Psoas muscle (tissue), 8 donors: ENCODE measurements around the gene CARD11. TPM values are rescaled to one million over a fixed set of nuclear protein-coding genes. Genes with fewer than 3 reads are reported as not detected.

ENCODE experiments used
- ATAC-seq, 4 donors: fragments of 200-7000 bp; cut with Tn5 transposase; one replicate each; pipeline ENCODE4 v1.9.1; 2020; ENCODE audit warnings: moderate library complexity in 3 of 4, mild to moderate bottlenecking in 2 of 4
- DNase-seq, 2 donors: peaks; one replicate each; pipeline ENCODE4 v3.0.0-alpha.2; 2020
- H3K27ac ChIP-seq: fragments of 200-600 bp; one replicate; pipeline ENCODE4 v1.8.0; 2022
- H3K27me3 ChIP-seq, 3 donors: fragments of 200-600 bp in 1 of 3; one replicate each; pipeline versions ENCODE4 v1.6.1 to v1.8.0; 2013 to 2022; ENCODE audit warnings: low read length in 2 of 3, mild to moderate bottlenecking in 2 of 3, moderate library complexity in 1 of 3; ENCODE audit not compliant: insufficient read depth in 3 of 3
- H3K36me3 ChIP-seq, 2 donors: fragments of 200-600 bp in 1 of 2; one replicate each; pipeline versions ENCODE4 v1.6.1 to v1.8.0; 2013 to 2022; ENCODE audit warnings: low read depth in 1 of 2, mild to moderate bottlenecking in 1 of 2, moderate library complexity in 1 of 2; ENCODE audit not compliant: insufficient read depth in 1 of 2
- H3K4me1 ChIP-seq: fragments of 200-600 bp; one replicate; pipeline ENCODE4 v1.8.0; 2022
- H3K4me3 ChIP-seq: fragments of 200-600 bp; one replicate; pipeline ENCODE4 v1.8.0; 2022; ENCODE audit warnings: mild to moderate bottlenecking
- H3K9me3 ChIP-seq: fragments of 200-600 bp; one replicate; pipeline ENCODE4 v1.8.0; 2022
- CTCF ChIP-seq: fragments of 200-600 bp; IDR thresholded peaks from one replicate; pipeline ENCODE4 v1.8.0; 2022; ENCODE audit warnings: antibody characterized with exemption
- WGBS, 3 donors: extraction: QIAGEN DNeasy Blood & Tissue Kit; methylation state at CpG; one replicate each; pipeline versions ENCODE4 v1.1.6 to v1.1.7; 2013; 5-methylcytosine and 5-hydroxymethylcytosine counted together
- intact Hi-C, 2 donors: fragments of 100-400 bp; cut with DNase I; formaldehyde crosslinking; loops; one replicate each; pipeline versions ENCODE4 v1.11.0 to v1.14.2; 2022
- polyA plus RNA-seq, 3 donors: library from polyadenylated mRNA; stranded (reverse); fragments of 200-250 nt; gene quantifications; one replicate each; pipeline ENCODE4 v1.2.3, GENCODE V29; 2013
- total RNA-seq, 4 donors: library from RNA; stranded (reverse); fragmentation: NEBNext Ultra II Directional in 2 of 4; extraction: Animal tissue kit (Norgen Biotek cat#: 25700) in 2 of 4; gene quantifications; one replicate each; pipeline versions ENCODE4 v1.2.1 to v1.2.4, GENCODE V29; 2021 to 2023
- donor health status: healthy with polysubstance abuse.
- donor health status: DM: no; HTN: no; CAD: no; lungs with moderate emphysema.
- donor health status: Bipolar disorder and iron deficiency.
- donor health status: healthy.
- donor health status: DM: yes; HTN: yes; CAD: no.
- donor health status: DM: no; HTN: no; CAD: no.
- donor health status: DM: no; HTN: no; CAD: no.
- donor health status: DM: yes; HTN: yes; CAD: no.

The CARD11 gene
- total and polyA plus RNA-seq, 7 donors, result 0.08 to 0.84 (median 0.39) TPM

GRCh38 chr7:2964208-2964607, 79.5 kb downstream of the CARD11 start:
- ATAC-seq, result no peak
- no peak overlapping the region for H3K4me3 ChIP-seq
- H3K27me3 ChIP-seq, result peaks cover 0 to 3% (median 0%) of the 10 kb centered on the region in 3 donors
- H3K4me1 ChIP-seq, result no peaks in the 10 kb centered on the region
- no peak for TF ChIP-seq CTCF
- peaks cover 11% of the 10 kb centered on the region for H3K9me3 ChIP-seq
- DNase-seq, result no peak
- intact Hi-C loops, result no loop called here
- 77 to 85% (median 84%) methylated on average over 2 of the region's 2 CpGs for WGBS, 3 donors
- H3K36me3 ChIP-seq, result no peaks in the 10 kb centered on the region
- H3K27ac ChIP-seq, result no peak overlapping the region

GRCh38 chr7:2962865-2963264, 80.8 kb downstream of the CARD11 start:
- Histone ChIP-seq H3K4me1 (no peaks in the 10 kb centered on the region), H3K27me3 (peaks cover 0 to 5% (median 0%) of the 10 kb centered on the region in 3 donors), H3K27ac (no peak overlapping the region), H3K4me3 (no peak overlapping the region), H3K9me3 (peaks cover 11% of the 10 kb centered on the region), H3K36me3 (no peaks in the 10 kb centered on the region)
- intact Hi-C loops, result no loop called here
- ATAC-seq (no peak), DNase-seq (no peak)
- WGBS, 3 donors, result 71 to 81% (median 75%) methylated on average over 2 of the region's 2 CpGs
- TF ChIP-seq CTCF, result no peak

- 93 to 95% (median 94%) methylated on average over 14 of the region's 14 CpGs for WGBS, 3 donors
These were observed 83.7 kb downstream of the CARD11 start for GRCh38 chr7:2959828-2960599.

GRCh38 chr7:2959103-2959680, 84.5 kb downstream of the CARD11 start:
- H3K36me3 ChIP-seq, result no peaks in the 10 kb centered on the region
- intact Hi-C loops, result no loop called here
- H3K4me3 ChIP-seq, result no peak overlapping the region
- 59 to 62% (median 60%) methylated on average over 15 of the region's 15 CpGs for WGBS, 3 donors
- H3K27me3 ChIP-seq, result peaks cover 0 to 5% (median 3%) of the 10 kb centered on the region in 3 donors
- DNase-seq (no peak), ATAC-seq (no peak)
- no peak overlapping the region for H3K27ac ChIP-seq
- no peaks in the 10 kb centered on the region for H3K9me3 ChIP-seq
- no peak for TF ChIP-seq CTCF
- no peaks in the 10 kb centered on the region for H3K4me1 ChIP-seq

More at GRCh38 chr7:2959828-2960599, 83.7 kb downstream of the CARD11 start:
- intact Hi-C loops, result no loop called here
- TF ChIP-seq CTCF, result no peak
- Histone ChIP-seq H3K9me3 (no peaks in the 10 kb centered on the region), H3K27ac (no peak overlapping the region), H3K4me1 (no peaks in the 10 kb centered on the region), H3K4me3 (no peak overlapping the region), H3K27me3 (peaks cover 0 to 5% (median 3%) of the 10 kb centered on the region in 3 donors), H3K36me3 (no peaks in the 10 kb centered on the region)
- ATAC-seq, result no peak
- DNase-seq, result no peak
